Measurements from ENCODE around the gene PDE4D. TPM values are rescaled to one million over a fixed set of nuclear protein-coding genes. Genes with fewer than 3 reads are reported as not detected.

The PDE4D gene
- total RNA-seq, 1 donor from 2014 or later, result 50.0 TPM

DNA sequence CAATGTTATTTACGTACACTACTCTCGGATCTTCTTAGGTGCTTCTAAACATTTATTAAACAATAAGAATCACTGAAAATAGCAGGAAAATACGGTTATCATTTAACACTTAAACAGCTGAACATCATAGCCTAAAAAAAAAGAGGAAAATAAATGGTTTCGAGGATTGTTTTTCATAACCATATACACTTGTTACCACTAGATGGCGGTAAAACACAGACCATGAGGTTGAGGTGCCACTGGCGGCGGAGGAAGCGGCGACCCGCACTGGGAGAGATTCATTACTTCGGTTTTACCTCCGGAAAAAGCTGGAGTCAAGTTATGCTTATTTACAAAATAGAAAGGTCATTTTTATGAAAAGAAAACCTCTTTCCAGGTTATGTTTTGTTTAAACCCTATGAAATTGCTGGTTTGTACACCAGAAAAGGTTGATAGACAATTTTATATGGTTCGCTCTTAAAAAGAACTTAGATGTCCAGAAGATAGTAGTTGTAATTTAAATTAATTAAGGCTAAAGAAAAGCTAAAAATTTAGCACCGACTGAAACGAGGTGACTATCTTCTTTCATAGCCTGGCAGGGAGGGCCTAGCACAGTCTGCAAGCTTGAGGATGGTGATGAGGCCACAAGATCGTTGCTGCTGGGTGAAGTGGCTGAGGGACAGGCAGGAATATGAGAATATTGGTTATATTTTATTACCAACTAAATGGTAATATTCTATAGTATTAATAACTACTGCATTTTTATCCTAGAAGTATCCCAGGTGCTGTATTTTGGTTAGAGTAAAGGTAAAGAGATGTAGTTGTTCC lies 704.9 kb downstream of the PDE4D start:
- peak overlapping the region; percentile 22 for H3K27ac Mint-ChIP-seq

DNA sequence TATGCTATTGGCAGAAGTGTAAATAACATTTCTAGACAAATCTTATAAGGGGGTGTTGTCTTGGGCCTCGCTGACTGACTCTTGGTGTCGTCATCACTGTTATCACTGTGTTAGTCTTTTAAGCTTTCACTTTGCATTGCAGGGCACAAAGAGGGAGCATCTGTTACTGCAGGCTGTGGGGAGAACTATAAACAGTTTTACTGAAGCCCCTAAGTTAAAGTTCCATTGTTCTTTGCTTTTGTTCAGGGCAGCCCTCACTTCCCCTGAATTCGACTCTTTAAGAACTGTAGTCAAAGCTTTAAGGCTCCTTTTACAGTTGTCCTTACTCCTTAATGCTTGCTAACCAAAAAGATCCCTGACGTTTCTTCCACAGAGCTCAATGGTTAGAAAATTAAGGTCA lies 705.7 kb downstream of the PDE4D start:
- no peaks in the 10 kb centered on the region for H3K9me3 Mint-ChIP-seq
- H3K36me3 Mint-ChIP-seq, result peaks cover 3% of the 10 kb centered on the region
- H3K4me1 Mint-ChIP-seq (ENCODE audit: unreplicated experiment), result peaks cover 25% of the 10 kb centered on the region
- no peaks in the 10 kb centered on the region for H3K27me3 Mint-ChIP-seq
- no peak overlapping the region for H3K27ac Mint-ChIP-seq
- H3K4me3 Mint-ChIP-seq, result peak overlapping the region; percentile 23
- TF ChIP-seq, protein P1, sequence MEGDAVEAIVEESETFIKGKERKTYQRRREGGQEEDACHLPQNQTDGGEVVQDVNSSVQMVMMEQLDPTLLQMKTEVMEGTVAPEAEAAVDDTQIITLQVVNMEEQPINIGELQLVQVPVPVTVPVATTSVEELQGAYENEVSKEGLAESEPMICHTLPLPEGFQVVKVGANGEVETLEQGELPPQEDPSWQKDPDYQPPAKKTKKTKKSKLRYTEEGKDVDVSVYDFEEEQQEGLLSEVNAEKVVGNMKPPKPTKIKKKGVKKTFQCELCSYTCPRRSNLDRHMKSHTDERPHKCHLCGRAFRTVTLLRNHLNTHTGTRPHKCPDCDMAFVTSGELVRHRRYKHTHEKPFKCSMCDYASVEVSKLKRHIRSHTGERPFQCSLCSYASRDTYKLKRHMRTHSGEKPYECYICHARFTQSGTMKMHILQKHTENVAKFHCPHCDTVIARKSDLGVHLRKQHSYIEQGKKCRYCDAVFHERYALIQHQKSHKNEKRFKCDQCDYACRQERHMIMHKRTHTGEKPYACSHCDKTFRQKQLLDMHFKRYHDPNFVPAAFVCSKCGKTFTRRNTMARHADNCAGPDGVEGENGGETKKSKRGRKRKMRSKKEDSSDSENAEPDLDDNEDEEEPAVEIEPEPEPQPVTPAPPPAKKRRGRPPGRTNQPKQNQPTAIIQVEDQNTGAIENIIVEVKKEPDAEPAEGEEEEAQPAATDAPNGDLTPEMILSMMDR (conservative IDR thresholded peaks at IDR 0.05), result no peak
- no peak for DNase-seq (ENCODE audit: extremely low spot score, unreplicated experiment)

More for the DNA sequence above, 704.9 kb downstream of the PDE4D start:
- TF ChIP-seq, protein P1 (conservative IDR thresholded peaks at IDR 0.05), result peak; percentile 95
- peaks cover 3% of the 10 kb centered on the region for H3K36me3 Mint-ChIP-seq
- no peaks in the 10 kb centered on the region for H3K27me3 Mint-ChIP-seq
- H3K9me3 Mint-ChIP-seq, result no peaks in the 10 kb centered on the region
- peaks cover 20% of the 10 kb centered on the region for H3K4me1 Mint-ChIP-seq (ENCODE audit: unreplicated experiment)
- H3K4me3 Mint-ChIP-seq, result peak overlapping the region; percentile 70
- DNase-seq (ENCODE audit: extremely low spot score, unreplicated experiment), result no peak

DNA sequence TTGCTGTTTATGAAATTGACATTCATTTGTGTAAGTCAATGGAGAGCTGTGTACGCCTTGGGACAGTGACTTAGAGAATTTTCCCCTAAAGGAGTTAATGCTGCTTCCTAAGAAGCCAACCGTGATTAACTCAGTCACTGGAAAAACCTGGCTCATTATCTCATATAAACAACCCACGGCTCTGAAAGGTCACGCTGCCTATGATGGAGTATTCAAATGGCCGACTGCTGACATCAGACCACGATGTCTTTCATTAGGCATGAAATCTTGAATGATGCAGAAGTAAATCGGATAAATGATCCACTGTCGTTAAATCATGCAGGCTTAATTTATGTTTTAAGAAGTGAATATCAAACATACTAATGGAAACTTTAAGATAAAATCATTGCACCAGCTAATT lies 706.9 kb downstream of the PDE4D start:
- no peak overlapping the region for H3K4me3 Mint-ChIP-seq
- H3K4me1 Mint-ChIP-seq (ENCODE audit: unreplicated experiment), result peaks cover 30% of the 10 kb centered on the region
- no peak overlapping the region for H3K27ac Mint-ChIP-seq
- no peaks in the 10 kb centered on the region for H3K36me3 Mint-ChIP-seq
- TF ChIP-seq, protein P1 (conservative IDR thresholded peaks at IDR 0.05), result no peak
- no peaks in the 10 kb centered on the region for H3K9me3 Mint-ChIP-seq
- H3K27me3 Mint-ChIP-seq, result no peaks in the 10 kb centered on the region
- DNase-seq (ENCODE audit: extremely low spot score, unreplicated experiment), result no peak

DNA sequence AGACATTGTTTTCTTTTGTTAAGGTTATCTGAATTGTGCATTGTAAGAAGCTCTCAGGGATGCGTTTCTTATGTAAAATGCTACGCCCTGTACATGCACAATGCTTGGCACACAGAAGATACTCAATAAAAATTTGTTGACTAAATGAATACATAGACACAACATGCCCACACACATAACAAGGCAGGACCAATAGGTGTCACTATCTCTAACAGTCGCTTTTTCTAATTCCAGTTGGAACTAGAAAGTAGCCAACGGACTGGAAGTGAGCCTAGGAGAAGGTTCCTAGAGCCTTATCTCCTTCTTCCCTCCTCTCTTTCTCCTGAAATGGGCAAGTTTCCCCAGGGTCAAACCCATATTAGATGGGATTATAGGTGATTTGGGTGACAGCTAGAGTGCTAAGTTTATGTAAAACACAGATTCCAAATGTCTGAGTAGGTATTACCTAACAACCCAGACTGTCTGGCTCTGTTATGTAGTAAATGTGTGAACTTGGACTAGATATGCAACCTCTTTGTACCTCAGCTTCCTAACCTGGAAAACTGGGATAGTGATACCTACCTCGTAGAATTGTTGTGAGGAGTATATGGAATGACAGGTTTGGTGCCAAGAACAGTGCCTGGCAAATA lies 707.7 kb downstream of the PDE4D start:
- no peak overlapping the region for H3K27ac Mint-ChIP-seq
- H3K27me3 Mint-ChIP-seq, result no peaks in the 10 kb centered on the region
- H3K4me1 Mint-ChIP-seq (ENCODE audit: unreplicated experiment), result peaks cover 30% of the 10 kb centered on the region
- H3K4me3 Mint-ChIP-seq, result no peak overlapping the region
- no peak for DNase-seq (ENCODE audit: extremely low spot score, unreplicated experiment)
- H3K9me3 Mint-ChIP-seq, result no peaks in the 10 kb centered on the region
- TF ChIP-seq, protein P1 (conservative IDR thresholded peaks at IDR 0.05), result no peak
- H3K36me3 Mint-ChIP-seq, result no peaks in the 10 kb centered on the region

DNA sequence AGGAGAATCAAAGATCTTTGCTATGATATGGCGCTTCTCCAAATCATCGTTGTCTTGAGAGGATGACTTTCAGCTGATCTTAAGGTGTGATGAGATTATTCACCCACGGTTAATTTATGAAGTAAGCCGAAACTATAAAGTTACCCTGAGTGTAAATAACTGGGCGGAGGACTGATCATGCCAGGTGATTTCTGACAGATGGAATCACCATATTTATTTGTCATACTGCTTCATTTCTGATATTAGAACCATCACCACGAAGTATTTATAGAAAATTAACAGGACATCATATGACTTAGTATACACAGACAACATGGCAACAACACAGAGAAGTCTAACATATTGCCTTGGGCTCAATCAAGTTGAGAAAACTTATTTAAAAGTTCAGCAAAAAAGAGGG lies 708.8 kb downstream of the PDE4D start:
- Mint-ChIP-seq H3K4me3 (no peak overlapping the region), H3K9me3 (no peaks in the 10 kb centered on the region), H3K36me3 (no peaks in the 10 kb centered on the region), H3K4me1 (ENCODE audit: unreplicated experiment) (peaks cover 33% of the 10 kb centered on the region), H3K27ac (no peak overlapping the region), H3K27me3 (no peaks in the 10 kb centered on the region)
- TF ChIP-seq, protein P1 (conservative IDR thresholded peaks at IDR 0.05), result no peak
- DNase-seq (ENCODE audit: extremely low spot score, unreplicated experiment), result no peak

Measured in type B pancreatic cell (in vitro differentiated cells).